Measurements from ENCODE around the gene XIRP2. TPM values are rescaled to one million over a fixed set of nuclear protein-coding genes. Genes with fewer than 3 reads are reported as not detected.
"Not testable (repeated sequence)": the region's sequence is repeated elsewhere in the genome, so short reads cannot be mapped to it uniquely, and the experiment has no call there.

XIRP2 gene
- total and polyA plus RNA-seq, 2 of the 13 experiments (the other 11 are each of a cell fraction or from before 2014, with no cell fraction given) = 0.04 to 0.05 TPM

- TF ChIP-seq, protein P1, sequence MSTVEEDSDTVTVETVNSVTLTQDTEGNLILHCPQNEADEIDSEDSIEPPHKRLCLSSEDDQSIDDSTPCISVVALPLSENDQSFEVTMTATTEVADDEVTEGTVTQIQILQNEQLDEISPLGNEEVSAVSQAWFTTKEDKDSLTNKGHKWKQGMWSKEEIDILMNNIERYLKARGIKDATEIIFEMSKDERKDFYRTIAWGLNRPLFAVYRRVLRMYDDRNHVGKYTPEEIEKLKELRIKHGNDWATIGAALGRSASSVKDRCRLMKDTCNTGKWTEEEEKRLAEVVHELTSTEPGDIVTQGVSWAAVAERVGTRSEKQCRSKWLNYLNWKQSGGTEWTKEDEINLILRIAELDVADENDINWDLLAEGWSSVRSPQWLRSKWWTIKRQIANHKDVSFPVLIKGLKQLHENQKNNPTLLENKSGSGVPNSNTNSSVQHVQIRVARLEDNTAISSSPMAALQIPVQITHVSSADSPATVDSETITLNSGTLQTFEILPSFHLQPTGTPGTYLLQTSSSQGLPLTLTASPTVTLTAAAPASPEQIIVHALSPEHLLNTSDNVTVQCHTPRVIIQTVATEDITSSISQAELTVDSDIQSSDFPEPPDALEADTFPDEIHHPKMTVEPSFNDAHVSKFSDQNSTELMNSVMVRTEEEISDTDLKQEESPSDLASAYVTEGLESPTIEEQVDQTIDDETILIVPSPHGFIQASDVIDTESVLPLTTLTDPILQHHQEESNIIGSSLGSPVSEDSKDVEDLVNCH (CRISPR knock-in tag; IDR thresholded peaks at IDR 0.05) = no peak
- no peak for TF ChIP-seq SKI (IDR thresholded peaks at IDR 0.05; ENCODE audit: partially characterized antibody)
- TF ChIP-seq ATRX (CRISPR knock-in tag; IDR thresholded peaks at IDR 0.05; ENCODE audit: borderline replicate concordance) = no peak
- TF ChIP-seq MED8 (CRISPR knock-in tag; IDR thresholded peaks at IDR 0.05; ENCODE audit: insufficient replicate concordance) = no peak
- no peak for TF ChIP-seq MXI1 (IDR thresholded peaks at IDR 0.05; ENCODE audit: borderline replicate concordance, low read depth, low read length)
- no peak for TF ChIP-seq GABPB1 (CRISPR knock-in tag; IDR thresholded peaks at IDR 0.05)
These were observed 181.6 kb downstream of the XIRP2 start (continued) for GRCh38 chr2:167069855-167070254.

DNA sequence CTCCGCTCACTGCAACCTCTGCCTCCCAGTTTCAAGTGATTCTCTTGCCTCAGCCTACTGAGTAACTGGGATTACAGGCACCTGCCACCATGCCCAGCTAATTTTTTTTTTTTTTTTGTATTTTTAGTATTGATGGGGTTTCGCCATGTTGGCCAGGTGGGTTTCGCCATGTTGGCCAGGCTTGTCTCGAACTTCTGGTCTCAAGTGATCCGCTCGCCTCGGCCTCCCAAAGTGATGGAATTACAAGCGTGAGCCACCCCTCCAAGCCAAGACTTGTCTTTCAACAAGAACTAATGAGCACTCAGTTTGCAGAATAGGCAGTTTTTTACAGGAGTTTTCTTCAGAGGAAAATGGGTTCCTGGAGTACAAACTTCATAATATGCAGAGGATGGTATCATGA lies 187.4 kb downstream of the XIRP2 start:
- H3K4me1 ChIP-seq (ENCODE audit: insufficient read depth, low read length); POLR2A ChIA-PET; H3K9ac ChIP-seq (ENCODE audit: insufficient read depth, low read depth, low read length); H2AFZ ChIP-seq (ENCODE audit: low read length); H3K27me3 ChIP-seq (ENCODE audit: control insufficient read depth in 1 of 2, insufficient read depth in 2 of 2, low read length in 2 of 2); H3K4me2 ChIP-seq (ENCODE audit: low read depth, low read length); H3K9me3 ChIP-seq (ENCODE audit: low read length); CTCF ChIA-PET (ENCODE audit: low intra/inter-chr PET ratio, low total read pairs); ATAC-seq; H3K27ac ChIP-seq (ENCODE audit: extremely low read length, insufficient read depth, low read length); H3K36me3 ChIP-seq (replicated peaks in 1 of 2; ENCODE audit: control insufficient read depth in 1 of 2, insufficient read depth in 2 of 2, low read length in 2 of 2); H3K79me2 ChIP-seq (ENCODE audit: insufficient read depth, low read length); H4K20me1 ChIP-seq (ENCODE audit: insufficient read depth, low read length); H3K4me3 ChIP-seq (replicated peaks in 1 of 3; ENCODE audit: insufficient read depth in 1 of 3, low read depth in 2 of 3, low read length in 3 of 3); in situ Hi-C loops (cut with HindIII; ENCODE audit: extremely low pct_ligation_motif_present, low pct_unique_long_range_greater_than_20kb); BruUV-seq (replicated peaks); intact Hi-C loops (cut with micrococcal nuclease; ENCODE audit: unreplicated experiment); DNase-seq (ENCODE audit: low spot score); FAIRE-seq: not testable (repeated sequence)
- 61% methylated on average over 8 of the region's 8 CpGs for WGBS (ENCODE audit: low lambda C conversion rate)
